Adrenal gland (tissue), 12 donors: ENCODE measurements around the gene STX16. TPM values are rescaled to one million over a fixed set of nuclear protein-coding genes. Genes with fewer than 3 reads are reported as not detected.

Source experiments
- DNase-seq, 7 donors: peaks; one replicate each; pipeline ENCODE4 v3.0.0-alpha.2; 2019 to 2020
- H3K27ac ChIP-seq, 5 donors: fragments of 200-600 bp; sonication (generic) in 4 of 5; 1 replicate in 3 of 5; 2 replicates in 2 of 5; pipeline versions ENCODE4 v1.5.1 to v1.8.0; 2016 to 2020; ENCODE audit warnings: mild to moderate bottlenecking in 1 of 5
- H3K27me3 ChIP-seq: fragments of 200-600 bp; 2 replicates; pipeline ENCODE4 v1.8.0; 2021
- H3K36me3 ChIP-seq, 2 donors: fragments of 200-600 bp; replicated peaks in 1 of 2; 1 replicate in 1 of 2; 2 replicates in 1 of 2; pipeline versions ENCODE4 v1.5.1 to v1.8.0; 2018 to 2022
- H3K4me1 ChIP-seq, 2 donors: fragments of 200-600 bp; replicated peaks in 1 of 2; 1 replicate in 1 of 2; 2 replicates in 1 of 2; pipeline versions ENCODE4 v1.5.1 to v1.8.0; 2018 to 2021
- H3K4me3 ChIP-seq, 4 donors: fragments of 200-600 bp; sonication (generic) in 3 of 4; one replicate each; pipeline ENCODE4 v1.5.1; 2016 to 2018
- H3K9me3 ChIP-seq, 3 donors: fragments of 200-600 bp; sonication (generic) in 1 of 3; replicated peaks in 1 of 3; 1 replicate in 2 of 3; 2 replicates in 1 of 3; pipeline versions ENCODE4 v1.5.1 to v1.8.0; 2016 to 2021
- POLR2A ChIP-seq, 2 donors: fragments of 450-650 bp; IDR thresholded peaks; one replicate each; pipeline ENCODE4 v1.6.1; 2017; ENCODE audit warnings: antibody characterized with exemption in 2 of 2, mild to moderate bottlenecking in 2 of 2, moderate library complexity in 1 of 2
- WGBS, 4 donors: extraction: QIAGEN DNeasy Blood & Tissue Kit in 2 of 4; methylation state at CpG; one replicate each; pipeline versions ENCODE4 v1.1.5 to v1.1.7; 2013 to 2017; 5-methylcytosine and 5-hydroxymethylcytosine counted together
- intact Hi-C, 2 donors: fragments of 100-400 bp; cut with DNase I; formaldehyde crosslinking; loops; one replicate each; pipeline versions ENCODE4 v1.14.1 to v1.15.0; 2022 to 2023
- polyA plus RNA-seq, 3 donors: library from polyadenylated mRNA; stranded (reverse); fragments of 200-250 nt in 2 of 3; fragments of 350-450 nt in 1 of 3; fragmentation: Illumina TruSeq in 1 of 3; extraction: RNeasy Lipid Tissue Mini Kit (QIAGEN cat#74804) in 1 of 3; gene quantifications; one replicate each; pipeline ENCODE4 v1.2.3, GENCODE V29; 2013 to 2014
- total RNA-seq, 9 donors: library from RNA; depleted of rRNA in 4 of 9; stranded (reverse); fragments of >200 nt in 4 of 9; fragments of 120-200 nt in 1 of 9; fragmentation: NEBNext Ultra II Directional in 1 of 9; extraction: Animal tissue kit (Norgen Biotek cat#: 25700) in 1 of 9; gene quantifications; one replicate each; pipeline versions ENCODE4 v1.1.0 to v1.2.4, GENCODE V29; 2013 to 2023
- TF ChIP-seq, protein P1 (sequence below), 6 experiments: fragments of 450-650 bp in 4 of 6; fragments of 200-600 bp in 2 of 6; sonication (generic) in 1 of 6; IDR thresholded peaks; 1 replicate in 5 of 6; 2 replicates in 1 of 6; pipeline versions ENCODE4 v1.5.1 to v1.8.0; 2016 to 2021; ENCODE audit warnings: antibody characterized with exemption in 6 of 6, mild to moderate bottlenecking in 2 of 6, moderate library complexity in 1 of 6
- donor health status: healthy with polysubstance abuse.
- donor health status: Bipolar disorder and iron deficiency.
- donor health status: DM: yes; HTN: yes; CAD: no.
- donor health status: DM: no; HTN: no; CAD: no.
- donor health status: DM: no; HTN: no; CAD: no.
- donor health status: DM: yes; HTN: yes; CAD: no.

The STX16 gene
- total and polyA plus RNA-seq, 12 donors = 29.3 to 134 (median 43.6) TPM

DNA sequence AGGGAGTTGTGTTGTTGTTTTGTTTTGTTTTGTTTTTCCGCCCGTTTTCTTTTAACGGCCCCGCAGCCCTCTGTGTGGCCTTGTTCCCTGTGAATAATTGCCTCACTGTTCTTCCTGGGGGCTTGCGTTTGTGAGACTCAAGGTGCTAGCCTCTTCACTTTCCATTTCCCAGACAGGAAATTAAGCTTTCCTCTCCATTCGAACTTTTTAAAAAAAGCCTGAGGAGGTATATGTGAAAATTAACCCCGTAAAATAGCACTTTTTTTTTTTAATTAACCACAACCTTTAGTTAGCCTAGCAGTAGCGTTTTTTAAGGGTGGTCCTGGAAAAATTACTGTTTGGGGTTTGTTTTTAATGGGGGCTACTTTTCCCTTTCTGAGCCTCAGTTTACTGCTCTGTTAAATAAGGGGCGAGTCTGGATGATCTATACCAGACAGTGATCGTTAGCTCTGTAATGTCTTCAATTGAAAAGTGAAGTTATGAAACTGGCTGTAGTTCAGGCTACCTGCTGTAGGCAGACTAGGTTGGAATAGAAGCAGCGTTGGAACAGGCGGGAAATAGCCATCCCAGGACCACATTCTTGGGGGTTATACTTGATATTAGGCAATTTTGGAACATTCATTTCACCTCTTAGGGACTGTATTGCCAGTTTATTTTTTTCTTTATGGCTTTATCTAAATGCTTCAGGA is 1.7 kb downstream of the STX16 start:
- Histone ChIP-seq H3K27me3 (no peaks in the 10 kb centered on the region), H3K9me3 (no peaks in the 10 kb centered on the region), H3K4me1 (peaks cover 15 to 52% of the 10 kb centered on the region in 2 donors), H3K36me3 (no peaks in the 10 kb centered on the region), H3K4me3 (peak overlapping the region in 3 of 4 donors; percentile 30 to 92 (median 71)), H3K27ac (peak overlapping the region; percentile 76 to 97 (median 92))
- DNase-seq = peak in 2 of 7 donors; percentile 12 to 47
- TF ChIP-seq, protein P1, sequence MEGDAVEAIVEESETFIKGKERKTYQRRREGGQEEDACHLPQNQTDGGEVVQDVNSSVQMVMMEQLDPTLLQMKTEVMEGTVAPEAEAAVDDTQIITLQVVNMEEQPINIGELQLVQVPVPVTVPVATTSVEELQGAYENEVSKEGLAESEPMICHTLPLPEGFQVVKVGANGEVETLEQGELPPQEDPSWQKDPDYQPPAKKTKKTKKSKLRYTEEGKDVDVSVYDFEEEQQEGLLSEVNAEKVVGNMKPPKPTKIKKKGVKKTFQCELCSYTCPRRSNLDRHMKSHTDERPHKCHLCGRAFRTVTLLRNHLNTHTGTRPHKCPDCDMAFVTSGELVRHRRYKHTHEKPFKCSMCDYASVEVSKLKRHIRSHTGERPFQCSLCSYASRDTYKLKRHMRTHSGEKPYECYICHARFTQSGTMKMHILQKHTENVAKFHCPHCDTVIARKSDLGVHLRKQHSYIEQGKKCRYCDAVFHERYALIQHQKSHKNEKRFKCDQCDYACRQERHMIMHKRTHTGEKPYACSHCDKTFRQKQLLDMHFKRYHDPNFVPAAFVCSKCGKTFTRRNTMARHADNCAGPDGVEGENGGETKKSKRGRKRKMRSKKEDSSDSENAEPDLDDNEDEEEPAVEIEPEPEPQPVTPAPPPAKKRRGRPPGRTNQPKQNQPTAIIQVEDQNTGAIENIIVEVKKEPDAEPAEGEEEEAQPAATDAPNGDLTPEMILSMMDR (IDR thresholded peaks at IDR 0.05) = no peak
- TF ChIP-seq POLR2A (IDR thresholded peaks at IDR 0.05) = no peak
- 7 to 10% (median 7%) methylated on average over 12 of the region's 12 CpGs for WGBS, 4 donors
- intact Hi-C loops = no loop called here

DNA sequence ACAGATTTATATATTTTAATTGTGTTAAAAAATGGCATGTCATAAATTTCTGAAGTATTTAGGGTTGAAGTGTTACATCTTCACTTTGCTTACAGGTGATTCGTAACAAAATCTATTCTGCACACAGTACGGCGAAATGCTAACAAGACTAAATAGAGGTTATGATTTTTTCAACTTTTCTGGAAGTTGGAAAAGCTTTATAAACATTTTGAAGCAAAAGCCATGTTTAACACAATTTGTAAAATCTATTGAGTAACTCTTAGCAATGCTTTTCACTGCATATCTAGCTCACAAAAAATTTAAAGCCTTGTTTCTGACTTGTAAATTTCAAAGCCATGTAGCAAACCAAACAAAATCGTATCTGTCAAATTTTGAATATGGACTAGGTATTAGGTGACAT is 3.3 kb downstream of the STX16 start:
- intact Hi-C loops = no loop called here
- no peaks in the 10 kb centered on the region for H3K27me3 ChIP-seq
- H3K4me3 ChIP-seq = no peak overlapping the region
- no peaks in the 10 kb centered on the region for H3K36me3 ChIP-seq
- peaks cover 15 to 64% of the 10 kb centered on the region in 2 donors for H3K4me1 ChIP-seq
- no peak for DNase-seq
- H3K9me3 ChIP-seq = no peaks in the 10 kb centered on the region
- WGBS, 4 donors = 83 to 89% (median 85%) methylated on average over 4 of the region's 4 CpGs
- TF ChIP-seq, protein P1 (IDR thresholded peaks at IDR 0.05) = no peak
- no peak for TF ChIP-seq POLR2A (IDR thresholded peaks at IDR 0.05)
- H3K27ac ChIP-seq = peak overlapping the region in 1 of 5 donors; percentile 95

DNA sequence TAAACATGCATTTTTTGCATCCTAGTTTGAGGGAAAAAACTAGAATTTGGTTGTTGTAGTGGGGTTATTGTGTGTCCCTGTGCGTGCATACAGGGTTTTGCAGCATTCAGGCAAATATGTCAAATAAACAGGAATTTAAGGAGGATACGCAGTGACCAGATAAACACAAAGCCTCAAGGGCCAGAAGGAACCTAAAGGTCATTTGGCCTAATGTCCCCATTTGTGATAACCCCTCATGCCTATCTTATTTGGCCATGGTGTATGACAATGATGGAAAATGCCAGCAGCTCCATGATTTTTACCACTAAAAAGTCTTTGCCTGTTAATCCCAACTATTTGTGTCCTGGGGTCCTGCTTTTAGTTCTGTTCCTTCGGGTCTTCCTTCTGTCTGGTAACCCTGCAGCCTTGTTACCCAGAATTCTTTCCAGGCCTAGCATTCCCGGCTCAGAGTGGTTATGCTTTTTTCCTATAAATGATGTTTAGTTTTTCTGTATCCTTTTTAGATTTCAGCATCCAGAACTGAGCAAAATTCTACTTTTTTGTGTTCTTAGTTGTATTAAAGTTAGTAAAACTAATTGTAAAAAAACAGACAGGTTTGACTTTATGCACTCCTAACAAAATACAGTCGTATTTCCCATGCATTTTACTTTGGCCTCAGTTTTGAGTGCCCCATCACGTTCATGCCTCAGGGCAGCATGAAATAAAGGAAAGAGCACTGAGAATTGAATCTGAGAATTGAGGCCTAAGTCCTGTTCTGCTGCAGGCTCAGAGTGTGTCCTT is 4.4 kb downstream of the STX16 start:
- intact Hi-C loops = no loop called here
- Histone ChIP-seq H3K9me3 (no peaks in the 10 kb centered on the region), H3K27me3 (no peaks in the 10 kb centered on the region), H3K4me3 (no peak overlapping the region), H3K27ac (peak overlapping the region in 1 of 5 donors; percentile 67), H3K4me1 (peaks cover 15 to 69% of the 10 kb centered on the region in 2 donors), H3K36me3 (no peaks in the 10 kb centered on the region)
- TF ChIP-seq POLR2A (IDR thresholded peaks at IDR 0.05) = no peak
- TF ChIP-seq, protein P1 (IDR thresholded peaks at IDR 0.05) = no peak
- 56 to 64% (median 59%) methylated on average over 6 of the region's 6 CpGs for WGBS, 4 donors
- DNase-seq = peak in 1 of 7 donors; percentile 27

DNA sequence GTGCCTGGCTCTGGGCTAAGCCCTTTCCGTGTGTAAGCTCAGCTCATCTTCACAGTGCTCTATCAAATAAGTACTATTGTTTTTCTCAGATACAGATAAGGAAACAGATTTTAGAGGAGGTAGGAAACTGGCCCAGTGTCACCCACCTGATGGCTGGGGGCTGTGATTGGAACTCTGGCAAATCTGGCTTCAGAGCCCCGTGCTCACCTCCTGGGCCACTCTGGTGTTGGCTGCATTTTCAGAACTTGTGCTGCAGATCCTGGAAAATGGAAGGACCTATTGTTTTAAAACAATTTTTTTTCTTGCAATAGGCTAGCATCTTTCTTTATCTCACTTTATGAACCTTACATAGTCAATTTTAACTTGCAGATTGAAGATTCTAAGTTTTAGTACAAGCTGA is 5.7 kb downstream of the STX16 start:
- peak overlapping the region in 1 of 5 donors; percentile 67 for H3K27ac ChIP-seq
- no peaks in the 10 kb centered on the region for H3K9me3 ChIP-seq
- intact Hi-C loops = no loop called here
- no peak overlapping the region for H3K4me3 ChIP-seq
- WGBS, 4 donors = 50 to 68% (median 60%) methylated on average over 2 of the region's 2 CpGs
- no peak for TF ChIP-seq POLR2A (IDR thresholded peaks at IDR 0.05)
- TF ChIP-seq, protein P1 (IDR thresholded peaks at IDR 0.05) = no peak
- peaks cover 15 to 76% of the 10 kb centered on the region in 2 donors for H3K4me1 ChIP-seq
- peak in 2 of 7 donors; percentile 10 to 52 for DNase-seq
- H3K36me3 ChIP-seq = peaks cover 0 to 6% of the 10 kb centered on the region in 2 donors
- H3K27me3 ChIP-seq = no peaks in the 10 kb centered on the region
